Measurements from ENCODE around the gene CNKSR2. TPM values are rescaled to one million over a fixed set of nuclear protein-coding genes. Genes with fewer than 3 reads are reported as not detected.

Gene CNKSR2
- total and polyA plus RNA-seq, 2 of the 13 experiments (the other 11 are each of a cell fraction or from before 2014, with no cell fraction given) = not detected

GRCh38 chrX:21559417-21559816 lies 185.2 kb downstream of the CNKSR2 start:
- ATAC-seq = no peak
- no peak for DNase-seq (ENCODE audit: low spot score)
- H3K9ac ChIP-seq (ENCODE audit: insufficient read depth, low read depth, low read length) = no peak overlapping the region
- WGBS (ENCODE audit: low lambda C conversion rate) = 20% methylated on average over 1 of the region's 2 CpGs
- POLR2A ChIA-PET = no interaction called here
- in situ Hi-C loops (cut with HindIII; ENCODE audit: extremely low pct_ligation_motif_present, low pct_unique_long_range_greater_than_20kb) (no loop called here), intact Hi-C loops (cut with micrococcal nuclease; ENCODE audit: unreplicated experiment) (no loop called here)
- H3K79me2 ChIP-seq (ENCODE audit: insufficient read depth, low read length) = no peaks in the 10 kb centered on the region
- TF ChIP-seq RERE (CRISPR knock-in tag; IDR thresholded peaks at IDR 0.05; ENCODE audit: low read depth) (no peak), IKZF1 (IDR thresholded peaks at IDR 0.05) (no peak), ZKSCAN5 (CRISPR knock-in tag; IDR thresholded peaks at IDR 0.05) (no peak), MNT (IDR thresholded peaks at IDR 0.05) (no peak)
- no peak overlapping the region for H3K4me2 ChIP-seq (ENCODE audit: low read depth, low read length)
- BruUV-seq (replicated peaks) = no TSS peak
- H3K4me1 ChIP-seq (ENCODE audit: insufficient read depth, low read length) = no peaks in the 10 kb centered on the region
- H3K4me3 ChIP-seq (replicated peaks in 1 of 3; ENCODE audit: insufficient read depth in 1 of 3, low read depth in 2 of 3, low read length in 3 of 3) = no peak overlapping the region
- no peak for FAIRE-seq
- H3K27me3 ChIP-seq (ENCODE audit: control insufficient read depth in 1 of 2, insufficient read depth in 2 of 2, low read length in 2 of 2) = no peaks in the 10 kb centered on the region
- no peak overlapping the region for H2AFZ ChIP-seq (ENCODE audit: low read length)
- CTCF ChIA-PET (ENCODE audit: low intra/inter-chr PET ratio, low total read pairs) = no interaction called here
- no peaks in the 10 kb centered on the region for H3K9me3 ChIP-seq (ENCODE audit: low read length)
- no peak overlapping the region for H3K27ac ChIP-seq (ENCODE audit: extremely low read length, insufficient read depth, low read length)
- H4K20me1 ChIP-seq (ENCODE audit: insufficient read depth, low read length) = no peaks in the 10 kb centered on the region
- no peaks in the 10 kb centered on the region for H3K36me3 ChIP-seq (replicated peaks in 1 of 2; ENCODE audit: control insufficient read depth in 1 of 2, insufficient read depth in 2 of 2, low read length in 2 of 2)

All from HepG2 (cell line).